SK-N-MC (cell line): ENCODE data around the gene PRMT1.

Source experiments
- EZH2 ChIP-seq: fragments of 200-600 bp; sonication (generic); IDR thresholded peaks from one replicate; pipeline ENCODE4 v1.6.1; 2017; ENCODE audit warnings: antibody characterized with exemption
- POLR2AphosphoS5 ChIP-seq: IDR thresholded peaks from 2 replicates; pipeline ENCODE4 v1.6.1; 2012; ENCODE audit warnings: mild to moderate bottlenecking, low read depth, low read length, borderline replicate concordance

DNA sequence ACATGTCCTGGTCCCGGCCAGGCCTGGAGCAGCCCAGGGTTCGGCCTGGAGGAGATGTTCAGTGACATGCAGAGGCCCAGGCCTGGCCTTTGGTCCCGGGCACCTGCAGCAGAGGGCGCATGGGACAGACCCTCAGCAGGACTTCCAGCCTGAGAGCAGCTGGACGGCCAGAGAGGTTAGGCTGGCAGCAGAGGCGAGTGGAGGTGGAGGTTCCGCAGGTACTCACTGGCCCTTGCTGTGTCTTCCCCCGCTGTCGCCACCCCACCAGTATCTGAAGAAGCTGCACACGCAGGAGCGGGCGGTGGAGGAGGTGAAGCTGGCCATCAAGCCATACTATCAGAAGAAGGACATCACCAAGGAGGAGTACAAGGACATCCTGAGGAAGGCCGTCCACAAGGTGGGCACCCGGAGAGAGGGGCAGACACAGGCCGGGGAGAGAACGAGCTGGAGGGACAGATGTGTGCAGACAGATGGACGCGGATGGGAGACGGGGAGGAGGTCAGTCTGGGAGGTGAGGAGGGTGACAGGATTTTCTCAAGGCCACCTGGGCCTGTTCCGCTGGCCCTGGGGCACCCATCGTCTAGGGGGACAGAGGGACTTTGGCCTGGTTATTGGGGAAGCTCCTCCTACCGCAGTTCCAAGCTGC lies 19.5 kb upstream of the PRMT1 start:
- TF ChIP-seq EZH2: no peak
- no peak for TF ChIP-seq POLR2AphosphoS5
